Upper lobe of left lung (tissue), 6 donors: ENCODE results near the gene RFTN1. TPM values are rescaled to one million over a fixed set of nuclear protein-coding genes. Genes with fewer than 3 reads are reported as not detected.

Experiments used
- ATAC-seq, 2 donors: fragments of 200-7000 bp; cut with Tn5 transposase; one replicate each; pipeline ENCODE4 v1.9.1; 2022; ENCODE audit warnings: mild to moderate bottlenecking in 2 of 2, moderate library complexity in 2 of 2; ENCODE audit not compliant: low FRiP score in 2 of 2
- DNase-seq, 2 donors: peaks; one replicate each; pipeline ENCODE4 v3.0.0-alpha.2; 2019 to 2020
- H3K27ac ChIP-seq, 4 donors: fragments of 200-600 bp; sonication (generic); one replicate each; pipeline ENCODE4 v1.5.1; 2016 to 2019
- H3K27me3 ChIP-seq, 4 donors: fragments of 200-600 bp; sonication (generic); one replicate each; pipeline ENCODE4 v1.5.1; 2017 to 2019
- H3K36me3 ChIP-seq, 4 donors: fragments of 200-600 bp; sonication (generic); one replicate each; pipeline ENCODE4 v1.5.1; 2016 to 2019
- H3K4me1 ChIP-seq, 4 donors: fragments of 200-600 bp; sonication (generic); one replicate each; pipeline ENCODE4 v1.5.1; 2018 to 2019
- H3K4me3 ChIP-seq, 4 donors: fragments of 200-600 bp; sonication (generic); one replicate each; pipeline ENCODE4 v1.5.1; 2017 to 2019; ENCODE audit warnings: mild to moderate bottlenecking in 2 of 4, moderate library complexity in 1 of 4
- H3K9me3 ChIP-seq, 4 donors: fragments of 200-600 bp; sonication (generic); one replicate each; pipeline ENCODE4 v1.5.1; 2018 to 2019
- EP300 ChIP-seq, 4 donors: sonication (generic); formaldehyde crosslinking; IDR thresholded peaks; one replicate each; pipeline ENCODE4 v1.5.1; 2017; ENCODE audit warnings: antibody characterized with exemption in 4 of 4, control low read depth in 2 of 4
- POLR2A ChIP-seq, 4 donors: fragments of 450-650 bp; IDR thresholded peaks; one replicate each; pipeline ENCODE4 v1.5.1; 2016 to 2017; ENCODE audit warnings: antibody characterized with exemption in 4 of 4, mild to moderate bottlenecking in 2 of 4
- POLR2AphosphoS5 ChIP-seq, 2 donors: sonication (generic); formaldehyde crosslinking; IDR thresholded peaks; one replicate each; pipeline ENCODE4 v1.5.1; 2017; ENCODE audit warnings: antibody characterized with exemption in 2 of 2
- WGBS, 2 donors: methylation state at CpG; one replicate each; pipeline ENCODE4 v1.1.5; 2017 to 2018; 5-methylcytosine and 5-hydroxymethylcytosine counted together
- total RNA-seq, 6 donors: library from RNA; depleted of rRNA in 4 of 6; stranded (reverse); fragments of >200 nt in 4 of 6; gene quantifications; one replicate each; pipeline versions ENCODE4 v1.1.0 to v1.2.1, GENCODE V29; 2016 to 2021
- TF ChIP-seq, protein P1 (sequence below), 6 experiments: fragments of 450-650 bp in 4 of 6; fragments of 200-600 bp in 2 of 6; sonication (generic) in 2 of 6; IDR thresholded peaks; one replicate each; pipeline ENCODE4 v1.5.1; 2016 to 2019; ENCODE audit warnings: antibody characterized with exemption in 6 of 6
- donor health status: DM: no; HTN: no; CAD: no; lungs with moderate emphysema.
- donor health status: DM: no; HTN: yes; CAD: no; lungs with severe emphysema.

RFTN1 gene
- total RNA-seq, 6 donors from 2014 or later, result 62.1 to 121 (median 76.1) TPM

DNA sequence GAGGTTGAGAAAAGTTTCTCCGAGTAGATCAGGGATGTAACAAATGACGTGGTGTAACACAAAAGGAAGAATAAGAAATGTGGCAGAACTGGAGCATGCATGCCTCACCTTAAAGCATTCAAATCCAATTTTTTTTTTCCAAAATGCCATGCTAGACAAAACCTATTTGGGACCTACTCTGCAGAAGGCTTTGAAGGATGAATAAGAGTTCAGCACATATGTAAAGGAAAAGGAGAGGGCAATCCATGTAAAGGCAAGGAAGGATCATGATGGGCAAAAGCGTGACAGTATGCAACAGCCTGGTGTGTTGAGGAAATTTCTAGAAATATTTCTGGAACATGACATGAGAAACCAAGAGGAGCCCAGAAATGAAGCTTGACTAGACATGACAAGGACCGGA lies 132.1 kb downstream of the RFTN1 start:
- no peak for TF ChIP-seq POLR2A (IDR thresholded peaks at IDR 0.05)
- TF ChIP-seq POLR2AphosphoS5 (IDR thresholded peaks at IDR 0.05), result no peak
- TF ChIP-seq, protein P1, sequence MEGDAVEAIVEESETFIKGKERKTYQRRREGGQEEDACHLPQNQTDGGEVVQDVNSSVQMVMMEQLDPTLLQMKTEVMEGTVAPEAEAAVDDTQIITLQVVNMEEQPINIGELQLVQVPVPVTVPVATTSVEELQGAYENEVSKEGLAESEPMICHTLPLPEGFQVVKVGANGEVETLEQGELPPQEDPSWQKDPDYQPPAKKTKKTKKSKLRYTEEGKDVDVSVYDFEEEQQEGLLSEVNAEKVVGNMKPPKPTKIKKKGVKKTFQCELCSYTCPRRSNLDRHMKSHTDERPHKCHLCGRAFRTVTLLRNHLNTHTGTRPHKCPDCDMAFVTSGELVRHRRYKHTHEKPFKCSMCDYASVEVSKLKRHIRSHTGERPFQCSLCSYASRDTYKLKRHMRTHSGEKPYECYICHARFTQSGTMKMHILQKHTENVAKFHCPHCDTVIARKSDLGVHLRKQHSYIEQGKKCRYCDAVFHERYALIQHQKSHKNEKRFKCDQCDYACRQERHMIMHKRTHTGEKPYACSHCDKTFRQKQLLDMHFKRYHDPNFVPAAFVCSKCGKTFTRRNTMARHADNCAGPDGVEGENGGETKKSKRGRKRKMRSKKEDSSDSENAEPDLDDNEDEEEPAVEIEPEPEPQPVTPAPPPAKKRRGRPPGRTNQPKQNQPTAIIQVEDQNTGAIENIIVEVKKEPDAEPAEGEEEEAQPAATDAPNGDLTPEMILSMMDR (IDR thresholded peaks at IDR 0.05), result no peak
- no peak for TF ChIP-seq EP300 (IDR thresholded peaks at IDR 0.05)
- no peak overlapping the region for H3K27ac ChIP-seq
- no peaks in the 10 kb centered on the region for H3K9me3 ChIP-seq
- DNase-seq (no peak), ATAC-seq (no peak)
- no peaks in the 10 kb centered on the region for H3K27me3 ChIP-seq
- no peak overlapping the region for H3K4me3 ChIP-seq
- WGBS, 2 donors, result 96% methylated on average over 4 of the region's 4 CpGs
- H3K36me3 ChIP-seq, result peaks cover 0 to 9% (median 5%) of the 10 kb centered on the region in 4 donors
- H3K4me1 ChIP-seq, result peaks cover 0 to 9% (median 0%) of the 10 kb centered on the region in 4 donors

DNA sequence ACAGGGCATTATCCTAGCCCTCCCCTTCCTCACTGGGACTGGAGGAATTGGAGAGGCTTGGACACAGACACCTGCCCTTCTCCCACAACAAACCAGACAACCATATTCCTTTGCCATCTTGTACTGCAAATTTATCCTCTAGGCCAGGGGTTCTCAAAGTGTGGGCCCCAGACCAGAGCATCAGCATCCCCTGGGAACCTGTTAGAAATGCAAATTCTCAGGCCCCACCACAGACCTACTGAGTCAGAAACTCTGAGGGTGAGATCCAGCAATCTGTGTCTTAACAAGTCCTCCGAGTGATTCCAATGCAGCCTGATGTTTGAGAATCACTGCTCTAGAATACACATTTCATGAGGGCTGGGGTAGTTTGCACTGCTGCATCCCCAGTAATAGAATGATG lies 133.1 kb downstream of the RFTN1 start:
- H3K4me3 ChIP-seq, result no peak overlapping the region
- no peak overlapping the region for H3K27ac ChIP-seq
- H3K4me1 ChIP-seq, result peaks cover 0 to 9% (median 0%) of the 10 kb centered on the region in 4 donors
- peaks cover 0 to 19% (median 6%) of the 10 kb centered on the region in 4 donors for H3K36me3 ChIP-seq
- TF ChIP-seq POLR2A (IDR thresholded peaks at IDR 0.05) (no peak), POLR2AphosphoS5 (IDR thresholded peaks at IDR 0.05) (no peak), EP300 (IDR thresholded peaks at IDR 0.05) (no peak)
- TF ChIP-seq, protein P1 (IDR thresholded peaks at IDR 0.05), result no peak
- no peaks in the 10 kb centered on the region for H3K9me3 ChIP-seq
- 100% methylated on average over 1 of the region's 1 CpG for WGBS, 2 donors
- H3K27me3 ChIP-seq, result no peaks in the 10 kb centered on the region
- ATAC-seq (no peak), DNase-seq (no peak)

DNA sequence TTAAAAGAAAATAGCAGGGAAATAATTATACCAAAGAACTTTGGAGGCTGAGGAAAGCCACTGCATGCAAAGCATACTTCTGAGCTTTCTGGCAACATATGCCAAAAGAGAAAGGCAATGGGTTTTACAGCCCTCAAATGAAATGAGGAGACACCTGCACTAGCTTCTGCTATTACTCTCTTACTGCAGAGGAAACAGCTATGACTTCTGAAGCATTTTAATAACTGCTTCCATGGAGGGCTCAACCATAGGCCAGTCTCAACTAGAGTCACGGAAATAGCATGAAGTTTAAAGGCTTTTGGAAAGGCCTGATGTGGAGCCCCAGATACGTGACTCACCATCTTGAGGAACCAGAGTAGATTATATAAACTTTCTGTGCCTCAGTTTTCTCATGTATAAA lies 133.7 kb downstream of the RFTN1 start:
- 50 to 76% methylated on average over 2 of the region's 2 CpGs for WGBS, 2 donors
- ATAC-seq, result no peak
- no peak overlapping the region for H3K4me3 ChIP-seq
- no peak for DNase-seq
- peaks cover 0 to 13% (median under 1%) of the 10 kb centered on the region in 4 donors for H3K4me1 ChIP-seq
- TF ChIP-seq POLR2A (IDR thresholded peaks at IDR 0.05), result no peak
- H3K27me3 ChIP-seq, result no peaks in the 10 kb centered on the region
- H3K27ac ChIP-seq, result no peak overlapping the region
- H3K9me3 ChIP-seq, result no peaks in the 10 kb centered on the region
- H3K36me3 ChIP-seq, result peaks cover 0 to 24% (median 6%) of the 10 kb centered on the region in 4 donors

DNA sequence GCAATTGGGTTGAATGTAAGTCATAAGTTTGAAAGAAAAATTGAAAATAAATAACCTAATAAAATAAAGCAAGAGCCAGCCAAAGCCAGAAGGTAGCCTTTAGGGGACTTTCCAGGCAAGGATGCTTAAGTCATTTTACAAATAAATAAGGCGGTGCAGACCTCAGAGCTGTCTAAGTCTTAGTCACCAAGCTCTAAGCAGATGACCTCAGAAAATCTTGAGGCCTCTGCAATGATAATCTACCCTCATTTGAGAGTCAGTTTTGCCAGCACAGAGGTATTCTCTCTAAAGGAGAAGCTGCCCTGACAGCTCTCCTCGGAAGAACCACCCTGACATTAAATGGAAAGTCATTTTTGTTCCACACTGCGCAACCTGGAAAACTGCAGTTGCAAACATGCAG lies 134.6 kb downstream of the RFTN1 start:
- peaks cover 0 to 24% (median 6%) of the 10 kb centered on the region in 4 donors for H3K36me3 ChIP-seq
- peak in 1 of 2 donors; percentile 58 for ATAC-seq
- TF ChIP-seq EP300 (IDR thresholded peaks at IDR 0.05) (no peak), POLR2AphosphoS5 (IDR thresholded peaks at IDR 0.05) (no peak), POLR2A (IDR thresholded peaks at IDR 0.05) (no peak)
- TF ChIP-seq, protein P1 (IDR thresholded peaks at IDR 0.05), result no peak
- no peaks in the 10 kb centered on the region for H3K27me3 ChIP-seq
- DNase-seq, result no peak
- peaks cover 0 to 21% (median 4%) of the 10 kb centered on the region in 4 donors for H3K4me1 ChIP-seq
- 61 to 69% methylated on average over 3 of the region's 3 CpGs for WGBS, 2 donors
- no peak overlapping the region for H3K27ac ChIP-seq
- H3K9me3 ChIP-seq, result no peaks in the 10 kb centered on the region
- no peak overlapping the region for H3K4me3 ChIP-seq

DNA sequence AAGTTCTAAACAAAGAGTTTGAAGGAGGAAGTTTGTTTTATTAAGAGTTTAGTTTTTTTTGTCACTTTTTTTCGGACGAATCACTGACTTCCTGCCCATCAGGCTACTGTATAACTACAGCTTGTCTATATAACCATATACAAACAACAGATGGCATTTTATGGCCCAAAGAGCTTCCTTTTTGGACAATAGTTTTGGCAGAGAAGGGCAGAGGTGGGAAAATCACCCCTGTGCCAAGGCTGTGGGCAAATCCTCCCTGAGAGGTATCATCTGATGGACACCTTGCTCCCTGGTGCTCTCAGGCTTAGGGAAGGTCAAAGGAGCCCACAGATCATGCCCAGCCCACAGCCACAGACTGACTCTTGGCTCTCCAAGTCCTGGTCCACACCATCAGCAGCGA lies 135.1 kb downstream of the RFTN1 start:
- Histone ChIP-seq H3K36me3 (peaks cover 0 to 24% (median 6%) of the 10 kb centered on the region in 4 donors), H3K27ac (peak overlapping the region in 1 of 4 donors; percentile 7)
- DNase-seq, result no peak

More for the DNA sequence above, 135.1 kb downstream of the RFTN1 start:
- TF ChIP-seq POLR2AphosphoS5 (IDR thresholded peaks at IDR 0.05) (no peak), EP300 (IDR thresholded peaks at IDR 0.05) (no peak), POLR2A (IDR thresholded peaks at IDR 0.05) (no peak)
- TF ChIP-seq, protein P1 (IDR thresholded peaks at IDR 0.05), result no peak
- Histone ChIP-seq H3K4me1 (peaks cover under 1 to 26% (median 9%) of the 10 kb centered on the region in 4 donors), H3K9me3 (no peaks in the 10 kb centered on the region), H3K4me3 (no peak overlapping the region), H3K27me3 (no peaks in the 10 kb centered on the region)
- 69 to 72% methylated on average over 3 of the region's 3 CpGs for WGBS, 2 donors
- ATAC-seq, result no peak
